GM21723 (cell line): ENCODE measurements around the gene GRIK1.
"Not testable (repeated sequence)": the region's sequence is repeated elsewhere in the genome, so short reads cannot be mapped to it uniquely, and the experiment has no call there.

Experiments used
- ATAC-seq: cut with Tn5 transposase; IDR thresholded peaks from one replicate; pipeline ENCODE4 v1.9.1; 2021; ENCODE audit warnings: mild to moderate bottlenecking, moderate library complexity; ENCODE audit not compliant: unreplicated experiment

Gene GRIK1

GRCh38 chr21:29939924-29940275 lies at the start of gene GRIK1:
Gene GRIK1 (minus strand): TSS chr21:29939996.
- no peak for ATAC-seq

- ATAC-seq: no peak
Measured at GRCh38 chr21:29987762-29988161, 48.0 kb upstream of the GRIK1 start.

- ATAC-seq: no peak
Measured at GRCh38 chr21:29985866-29986265, 46.1 kb upstream of the GRIK1 start.

DNA sequence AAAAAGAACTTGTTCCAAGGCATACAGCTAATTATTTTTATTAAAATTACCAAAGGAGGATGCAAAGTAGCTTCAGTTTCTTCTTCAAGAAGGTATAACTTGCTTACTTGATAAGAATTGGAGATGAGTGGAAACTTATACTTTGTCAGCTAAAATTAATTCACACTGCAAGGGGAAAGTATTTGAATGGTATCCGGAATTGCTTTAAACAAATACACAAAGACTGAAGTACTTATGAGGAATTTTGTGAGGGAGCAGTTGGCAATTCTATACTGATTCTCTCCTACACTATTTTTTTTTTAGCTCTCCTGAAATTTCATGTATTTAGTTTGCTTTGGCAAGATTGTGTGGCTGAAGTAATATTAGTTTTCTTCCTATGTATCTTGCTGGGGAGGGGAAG lies 39.2 kb upstream of the GRIK1 start:
- ATAC-seq: no peak

- no peak for ATAC-seq
Measured at GRCh38 chr21:29975776-29976175, 36.0 kb upstream of the GRIK1 start.

GRCh38 chr21:29973258-29973657 lies 33.5 kb upstream of the GRIK1 start:
- no peak for ATAC-seq

DNA sequence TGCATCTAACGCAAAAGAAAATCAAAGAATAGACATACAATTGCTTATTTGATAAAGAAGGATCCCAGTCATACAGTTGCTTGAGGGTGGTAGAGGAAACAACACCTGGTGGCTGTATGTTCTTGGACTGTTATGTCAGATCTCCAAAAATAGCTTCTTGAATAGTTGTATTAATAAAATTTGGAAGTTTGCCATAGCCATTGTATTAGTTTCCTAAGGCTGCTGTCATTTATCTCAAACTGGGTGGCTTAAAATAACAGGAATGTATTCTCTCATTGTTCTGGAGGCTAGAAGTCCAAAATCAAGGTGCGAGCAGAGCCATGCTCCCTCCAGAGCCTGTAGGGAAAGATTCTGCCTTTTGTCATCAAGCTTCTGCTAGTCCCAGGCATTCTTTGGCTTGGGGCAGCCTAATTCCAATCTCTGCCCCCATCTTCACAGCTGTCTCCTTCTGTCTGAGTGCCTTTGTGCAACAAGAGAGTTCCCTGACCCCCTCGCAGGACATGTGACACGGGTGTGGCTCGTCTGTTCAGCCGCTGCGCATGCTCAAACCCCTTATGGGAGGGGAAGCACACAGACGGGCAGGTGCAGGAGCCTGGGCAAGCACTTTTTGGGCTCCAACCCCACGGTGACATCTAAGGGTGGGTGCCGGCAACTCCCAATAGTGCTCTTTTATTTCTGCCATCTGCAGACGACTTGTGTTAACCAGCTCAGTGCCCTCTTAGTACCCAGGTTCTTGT lies 21.7 kb upstream of the GRIK1 start:
- ATAC-seq: no peak

DNA sequence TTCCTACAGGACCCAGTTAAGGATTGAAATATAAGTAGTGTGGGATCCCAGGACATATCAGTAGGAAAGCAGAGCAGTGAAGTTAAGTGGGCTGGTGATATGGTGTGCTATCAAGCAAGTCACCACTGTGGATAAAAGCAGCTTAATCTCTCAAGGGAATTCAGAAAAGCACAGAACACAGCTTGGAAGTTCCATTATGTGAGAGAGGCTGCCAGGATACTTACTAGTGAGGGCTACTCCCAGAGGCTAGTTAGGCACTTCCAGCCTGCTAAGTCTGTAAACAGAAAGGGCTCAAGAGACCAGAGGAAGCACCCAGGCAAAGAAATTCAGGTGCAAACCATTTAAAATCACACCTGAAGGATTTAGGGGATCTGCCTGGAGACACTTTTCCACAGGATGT lies 18.8 kb upstream of the GRIK1 start:
- no peak for ATAC-seq

DNA sequence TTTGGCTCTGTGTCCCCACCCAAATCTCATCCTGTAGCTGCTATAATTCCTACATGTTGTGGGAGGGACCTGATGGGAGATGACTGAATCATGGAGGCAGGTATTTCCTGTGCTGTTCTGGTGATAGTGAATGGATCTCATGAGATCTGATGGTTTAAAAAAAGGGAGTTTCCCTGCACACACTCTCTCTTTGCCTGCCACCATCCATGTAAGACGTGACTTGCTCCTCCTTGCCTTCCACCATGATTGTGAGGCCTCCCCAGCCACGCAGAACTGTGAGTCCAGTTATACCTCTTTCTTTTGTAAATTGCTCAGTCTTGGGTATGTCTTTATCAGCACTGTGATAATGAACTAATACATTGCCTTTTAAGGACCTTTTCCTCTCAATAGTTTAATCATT lies 18.2 kb upstream of the GRIK1 start:
- ATAC-seq: not testable (repeated sequence)

- no peak for ATAC-seq
Measured at GRCh38 chr21:29953690-29954089, 13.9 kb upstream of the GRIK1 start.

GRCh38 chr21:29953072-29953471 lies 13.3 kb upstream of the GRIK1 start:
- no peak for ATAC-seq

- ATAC-seq: no peak
Measured at GRCh38 chr21:29951911-29952310, 12.1 kb upstream of the GRIK1 start.

GRCh38 chr21:29949991-29950390 lies 10.2 kb upstream of the GRIK1 start:
- ATAC-seq: no peak

DNA sequence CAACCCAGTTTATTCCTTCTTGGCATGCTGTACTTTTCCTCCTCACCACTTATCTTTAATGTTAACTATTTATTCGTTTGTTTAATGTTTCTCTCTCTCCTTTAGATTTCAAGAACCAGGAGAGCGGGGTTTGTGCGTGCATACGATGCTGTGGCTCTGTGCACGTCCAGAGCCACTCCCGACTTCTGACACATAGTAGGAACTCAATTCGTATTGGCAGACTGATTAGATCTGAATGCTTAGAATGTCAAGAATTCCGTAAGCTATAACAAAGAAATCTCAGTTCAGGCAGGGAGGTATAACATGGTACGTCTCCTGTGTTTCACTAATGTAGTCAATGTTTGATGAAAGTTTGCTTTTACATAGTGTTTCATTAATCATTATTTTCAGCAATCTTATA lies 7.3 kb upstream of the GRIK1 start:
- no peak for ATAC-seq

- ATAC-seq: no peak
Measured at GRCh38 chr21:29943885-29944284, 4.1 kb upstream of the GRIK1 start.

- ATAC-seq: no peak
Measured at GRCh38 chr21:29942034-29942433, 2.2 kb upstream of the GRIK1 start.

- ATAC-seq: no peak
Measured at GRCh38 chr21:29940991-29941390, 1.2 kb upstream of the GRIK1 start.

DNA sequence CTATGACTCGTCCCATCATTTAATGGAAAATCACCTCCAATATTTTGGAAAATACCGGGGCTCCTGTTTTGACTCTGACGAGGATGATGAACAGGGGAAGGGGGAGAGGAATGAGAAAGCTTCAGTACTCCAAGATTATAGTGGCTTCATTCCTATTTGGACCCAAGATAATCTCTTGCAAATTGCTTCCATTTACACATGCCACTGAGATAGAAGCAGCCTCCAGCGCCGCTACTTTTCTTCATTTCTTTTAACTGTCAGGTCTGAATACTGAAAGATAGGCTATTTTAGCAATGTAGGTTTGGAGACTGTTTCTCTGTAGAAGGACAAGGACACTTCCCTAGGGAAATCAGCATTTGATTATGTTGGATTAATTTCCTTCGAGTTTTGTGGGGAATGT lies 565 bp upstream of the GRIK1 start:
- ATAC-seq: no peak

DNA sequence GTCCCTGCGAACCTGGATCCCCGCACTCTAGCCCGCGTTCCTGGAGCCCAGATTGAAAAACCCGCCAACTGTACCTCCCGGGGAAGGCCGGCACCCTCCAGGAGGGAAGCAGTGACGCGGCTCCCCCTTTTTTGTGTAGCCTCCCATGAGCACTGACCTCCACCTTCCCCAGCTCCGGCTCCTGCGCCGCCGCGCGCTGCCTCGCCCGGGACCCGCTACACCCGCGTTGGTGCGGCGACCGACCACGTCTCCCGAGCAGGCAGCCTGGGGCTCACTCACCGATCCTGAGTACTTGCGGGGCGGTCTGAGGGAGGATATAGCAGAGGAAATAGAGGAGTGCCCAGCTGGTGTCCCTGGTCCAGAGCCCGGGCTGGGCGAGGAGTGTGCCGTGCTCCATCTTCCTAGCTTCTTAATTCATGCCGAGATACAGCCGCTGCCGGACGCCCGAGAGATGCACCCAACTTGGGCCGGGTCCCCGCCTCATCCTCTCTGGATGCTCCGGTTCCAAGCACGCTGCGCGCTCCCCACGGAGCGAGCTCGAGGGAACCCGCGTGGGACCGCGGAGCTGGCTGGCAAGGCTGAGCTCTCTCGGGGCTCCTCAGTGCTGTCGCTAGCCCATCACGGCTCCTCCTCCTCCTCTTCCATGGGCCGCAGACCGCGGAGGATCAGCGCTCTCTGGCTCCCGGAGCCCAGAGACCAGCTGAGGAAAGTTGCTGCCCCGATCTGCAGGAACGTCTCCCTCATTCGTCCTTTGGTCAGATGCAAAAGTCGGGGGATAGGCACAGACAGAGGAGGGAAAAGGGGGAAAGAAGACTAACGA lies 482 bp downstream of the GRIK1 start:
- ATAC-seq: no peak

GRCh38 chr21:29938776-29939103 lies 1.1 kb downstream of the GRIK1 start:
- no peak for ATAC-seq

- ATAC-seq: no peak
Measured at GRCh38 chr21:29933088-29933487, 6.7 kb downstream of the GRIK1 start.

DNA sequence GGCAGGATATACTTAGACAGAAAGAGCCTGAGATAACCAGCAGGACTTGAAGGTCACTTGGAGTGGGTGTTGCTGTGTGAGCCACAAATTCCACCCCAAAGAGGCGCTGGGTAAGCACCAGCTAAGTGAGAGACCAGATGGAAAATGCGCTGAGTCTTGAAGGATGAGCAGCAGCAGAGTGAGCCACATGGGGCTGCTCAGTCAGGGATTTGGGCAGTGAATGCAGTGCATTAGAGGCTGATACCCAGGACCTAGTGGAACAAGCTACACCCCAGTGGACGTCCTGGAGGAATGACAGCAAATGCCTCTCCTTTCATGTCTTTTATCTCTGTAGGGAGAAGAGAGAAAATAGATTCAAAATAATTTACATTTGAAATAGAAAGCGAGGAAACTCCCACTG lies 11.3 kb downstream of the GRIK1 start:
- ATAC-seq: no peak

- ATAC-seq: no peak
Measured at GRCh38 chr21:29920938-29921337, 18.9 kb downstream of the GRIK1 start.
